Neural cell (in vitro differentiated cells): ENCODE results near the gene ZXDC. TPM values are rescaled to one million over a fixed set of nuclear protein-coding genes. Genes with fewer than 3 reads are reported as not detected.

Source experiments
- H2AFZ ChIP-seq: fragments of 200-600, 300-800 bp; sonication (generic), shearing (Covaris generic); 2 replicates; pipeline ENCODE4 v1.6.0; 2014; ENCODE audit warnings: low read depth, mild to moderate bottlenecking, antibody characterized with exemption, low read length, moderate library complexity
- H3F3A ChIP-seq: fragments of 200-600 bp; shearing (Covaris generic); 2 replicates; pipeline ENCODE4 v1.6.1; 2016; ENCODE audit warnings: mild to moderate bottlenecking, moderate library complexity, mixed read lengths, antibody characterized with exemption, low read length; ENCODE audit not compliant: insufficient read depth, poor library complexity, severe bottlenecking
- H3K27ac ChIP-seq: fragments of 200-600, 300-800 bp; sonication (generic), shearing (Covaris generic); 2 replicates; pipeline ENCODE4 v1.5.1; 2014; ENCODE audit warnings: mild to moderate bottlenecking, low read length, moderate library complexity
- H3K27me3 ChIP-seq: fragments of 300-800, 200-600 bp; sonication (generic), shearing (Covaris generic); 2 replicates; pipeline ENCODE4 v1.6.0; 2014; ENCODE audit warnings: mild to moderate bottlenecking, low read depth, low read length, moderate library complexity; ENCODE audit not compliant: insufficient read depth
- H3K36me3 ChIP-seq: fragments of 300-800, 200-600 bp; sonication (generic), shearing (Covaris generic); 2 replicates; pipeline ENCODE4 v1.5.1; 2014; ENCODE audit warnings: mild to moderate bottlenecking, antibody characterized with exemption, low read length, moderate library complexity; ENCODE audit not compliant: insufficient read depth
- H3K4me2 ChIP-seq: fragments of 300-800, 200-600 bp; sonication (generic), shearing (Covaris generic); 2 replicates; pipeline ENCODE4 v1.6.0; 2014; ENCODE audit warnings: mild to moderate bottlenecking, low read length
- H3K4me3 ChIP-seq: fragments of 300-800, 200-600 bp; sonication (generic), shearing (Covaris generic); 2 replicates; pipeline ENCODE4 v1.5.1; 2014; ENCODE audit warnings: mild to moderate bottlenecking, low read length, moderate library complexity
- H3K79me2 ChIP-seq: fragments of 200-600 bp; shearing (Covaris generic); replicated peaks from 2 replicates; pipeline ENCODE4 v1.6.0; 2014; ENCODE audit warnings: mild to moderate bottlenecking, low read length, moderate library complexity; ENCODE audit not compliant: insufficient read depth
- H3K9ac ChIP-seq: fragments of 300-800, 200-600 bp; sonication (generic), shearing (Covaris generic); 2 replicates; pipeline ENCODE4 v1.6.1; 2016; ENCODE audit warnings: mild to moderate bottlenecking, low read length, mixed read lengths
- H3K9me2 ChIP-seq: fragments of 200-600 bp; shearing (Covaris generic); 2 replicates; pipeline ENCODE4 v1.6.1; 2016; ENCODE audit warnings: mild to moderate bottlenecking, low read length, mixed read lengths; ENCODE audit not compliant: insufficient read depth
- H3K9me3 ChIP-seq: fragments of 200-600, 300-800 bp; sonication (generic), shearing (Covaris generic); 2 replicates; pipeline ENCODE4 v1.6.1; 2016; ENCODE audit warnings: mild to moderate bottlenecking, mixed run types, low read length, moderate library complexity, mixed read lengths
- H4K20me1 ChIP-seq: fragments of 200-600 bp; shearing (Covaris generic); 2 replicates; pipeline ENCODE4 v1.6.1; 2016; ENCODE audit warnings: mild to moderate bottlenecking, mixed run types; ENCODE audit not compliant: insufficient read depth
- EP300 ChIP-seq: fragments of 450-650 bp; conservative IDR thresholded peaks from 2 replicates; pipeline ENCODE4 v1.6.1; 2014; ENCODE audit warnings: antibody characterized with exemption, mild to moderate bottlenecking, moderate library complexity; ENCODE audit not compliant: poor library complexity, severe bottlenecking
- EZH2 ChIP-seq: fragments of 200-600, 300-800 bp; shearing (Covaris generic), sonication (generic); IDR thresholded peaks from 2 replicates; pipeline ENCODE4 v1.6.1; 2014; ENCODE audit warnings: antibody characterized with exemption, low read length, borderline replicate concordance, mild to moderate bottlenecking; ENCODE audit not compliant: insufficient read depth, poor library complexity, severe bottlenecking
- MXI1 ChIP-seq: fragments of 450-650 bp; conservative IDR thresholded peaks from 2 replicates; pipeline ENCODE4 v1.6.1; 2014; ENCODE audit warnings: antibody characterized with exemption, mild to moderate bottlenecking; ENCODE audit not compliant: poor library complexity, severe bottlenecking
- POLR2AphosphoS5 ChIP-seq: IDR thresholded peaks from 2 replicates; pipeline ENCODE4 v1.6.1; 2012
- RAD21 ChIP-seq: fragments of 450-650 bp; conservative IDR thresholded peaks from 2 replicates; pipeline ENCODE4 v1.6.1; 2014; ENCODE audit warnings: antibody characterized with exemption, mild to moderate bottlenecking, moderate library complexity
- SMC3 ChIP-seq: fragments of 450-650 bp; conservative IDR thresholded peaks from 2 replicates; pipeline ENCODE4 v1.6.1; 2014; ENCODE audit warnings: antibody characterized with exemption, mild to moderate bottlenecking, moderate library complexity; ENCODE audit not compliant: poor library complexity
- TAF1 ChIP-seq: IDR thresholded peaks from 2 replicates; pipeline ENCODE4 v1.6.1; 2012; ENCODE audit warnings: low read depth
- polyA plus RNA-seq: library from polyadenylated mRNA; depleted of rRNA; stranded (reverse); fragments of >200 nt; gene quantifications from 2 replicates; pipeline ENCODE4 v1.2.3, GENCODE V29; 2014
- TF ChIP-seq, protein P1 (sequence below): fragments of 450-650 bp; IDR thresholded peaks from 2 replicates; pipeline ENCODE4 v1.5.1; 2014; ENCODE audit warnings: antibody characterized with exemption, mild to moderate bottlenecking, moderate library complexity; ENCODE audit not compliant: poor library complexity, severe bottlenecking
- TF ChIP-seq, protein P2 (sequence below): IDR thresholded peaks from 2 replicates; pipeline ENCODE4 v1.6.1; 2012; ENCODE audit warnings: borderline replicate concordance

Gene ZXDC
- polyA plus RNA-seq, 1 donor from 2014 or later = 22.2 TPM

- Histone ChIP-seq H3F3A (no peaks in the 10 kb centered on the region), H3K79me2 (no peaks in the 10 kb centered on the region), H4K20me1 (no peaks in the 10 kb centered on the region), H3K27ac (no peak overlapping the region), H3K4me2 (no peak overlapping the region), H3K9me2 (no peaks in the 10 kb centered on the region), H3K9me3 (no peaks in the 10 kb centered on the region), H3K9ac (no peak overlapping the region), H3K36me3 (no peaks in the 10 kb centered on the region), H2AFZ (no peak overlapping the region), H3K27me3 (no peaks in the 10 kb centered on the region), H3K4me3 (no peak overlapping the region)
- TF ChIP-seq, protein P1, sequence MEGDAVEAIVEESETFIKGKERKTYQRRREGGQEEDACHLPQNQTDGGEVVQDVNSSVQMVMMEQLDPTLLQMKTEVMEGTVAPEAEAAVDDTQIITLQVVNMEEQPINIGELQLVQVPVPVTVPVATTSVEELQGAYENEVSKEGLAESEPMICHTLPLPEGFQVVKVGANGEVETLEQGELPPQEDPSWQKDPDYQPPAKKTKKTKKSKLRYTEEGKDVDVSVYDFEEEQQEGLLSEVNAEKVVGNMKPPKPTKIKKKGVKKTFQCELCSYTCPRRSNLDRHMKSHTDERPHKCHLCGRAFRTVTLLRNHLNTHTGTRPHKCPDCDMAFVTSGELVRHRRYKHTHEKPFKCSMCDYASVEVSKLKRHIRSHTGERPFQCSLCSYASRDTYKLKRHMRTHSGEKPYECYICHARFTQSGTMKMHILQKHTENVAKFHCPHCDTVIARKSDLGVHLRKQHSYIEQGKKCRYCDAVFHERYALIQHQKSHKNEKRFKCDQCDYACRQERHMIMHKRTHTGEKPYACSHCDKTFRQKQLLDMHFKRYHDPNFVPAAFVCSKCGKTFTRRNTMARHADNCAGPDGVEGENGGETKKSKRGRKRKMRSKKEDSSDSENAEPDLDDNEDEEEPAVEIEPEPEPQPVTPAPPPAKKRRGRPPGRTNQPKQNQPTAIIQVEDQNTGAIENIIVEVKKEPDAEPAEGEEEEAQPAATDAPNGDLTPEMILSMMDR = no peak
- TF ChIP-seq TAF1 = no peak
- TF ChIP-seq SMC3 = no peak
- TF ChIP-seq MXI1 = no peak
- TF ChIP-seq RAD21 = no peak
- no peak for TF ChIP-seq EZH2
- TF ChIP-seq EP300 = no peak
- TF ChIP-seq POLR2AphosphoS5 = no peak
- TF ChIP-seq, protein P2, sequence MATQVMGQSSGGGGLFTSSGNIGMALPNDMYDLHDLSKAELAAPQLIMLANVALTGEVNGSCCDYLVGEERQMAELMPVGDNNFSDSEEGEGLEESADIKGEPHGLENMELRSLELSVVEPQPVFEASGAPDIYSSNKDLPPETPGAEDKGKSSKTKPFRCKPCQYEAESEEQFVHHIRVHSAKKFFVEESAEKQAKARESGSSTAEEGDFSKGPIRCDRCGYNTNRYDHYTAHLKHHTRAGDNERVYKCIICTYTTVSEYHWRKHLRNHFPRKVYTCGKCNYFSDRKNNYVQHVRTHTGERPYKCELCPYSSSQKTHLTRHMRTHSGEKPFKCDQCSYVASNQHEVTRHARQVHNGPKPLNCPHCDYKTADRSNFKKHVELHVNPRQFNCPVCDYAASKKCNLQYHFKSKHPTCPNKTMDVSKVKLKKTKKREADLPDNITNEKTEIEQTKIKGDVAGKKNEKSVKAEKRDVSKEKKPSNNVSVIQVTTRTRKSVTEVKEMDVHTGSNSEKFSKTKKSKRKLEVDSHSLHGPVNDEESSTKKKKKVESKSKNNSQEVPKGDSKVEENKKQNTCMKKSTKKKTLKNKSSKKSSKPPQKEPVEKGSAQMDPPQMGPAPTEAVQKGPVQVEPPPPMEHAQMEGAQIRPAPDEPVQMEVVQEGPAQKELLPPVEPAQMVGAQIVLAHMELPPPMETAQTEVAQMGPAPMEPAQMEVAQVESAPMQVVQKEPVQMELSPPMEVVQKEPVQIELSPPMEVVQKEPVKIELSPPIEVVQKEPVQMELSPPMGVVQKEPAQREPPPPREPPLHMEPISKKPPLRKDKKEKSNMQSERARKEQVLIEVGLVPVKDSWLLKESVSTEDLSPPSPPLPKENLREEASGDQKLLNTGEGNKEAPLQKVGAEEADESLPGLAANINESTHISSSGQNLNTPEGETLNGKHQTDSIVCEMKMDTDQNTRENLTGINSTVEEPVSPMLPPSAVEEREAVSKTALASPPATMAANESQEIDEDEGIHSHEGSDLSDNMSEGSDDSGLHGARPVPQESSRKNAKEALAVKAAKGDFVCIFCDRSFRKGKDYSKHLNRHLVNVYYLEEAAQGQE = no peak
Observed at GRCh38 chr3:126415661-126416591, 59.8 kb downstream of the ZXDC start.

GRCh38 chr3:126414961-126415660, 60.6 kb downstream of the ZXDC start:
- no peak overlapping the region for H3K4me2 ChIP-seq
- no peak for TF ChIP-seq EZH2
- no peak for TF ChIP-seq POLR2AphosphoS5
- TF ChIP-seq, protein P2 = no peak
- TF ChIP-seq, protein P1 = no peak
- no peak for TF ChIP-seq TAF1
- no peak for TF ChIP-seq RAD21
- no peak for TF ChIP-seq SMC3
- TF ChIP-seq MXI1 = no peak
- no peak for TF ChIP-seq EP300
- no peaks in the 10 kb centered on the region for H3K79me2 ChIP-seq
- no peak overlapping the region for H3K9ac ChIP-seq
- H3F3A ChIP-seq = no peaks in the 10 kb centered on the region
- H3K4me3 ChIP-seq = no peak overlapping the region
- H3K9me2 ChIP-seq = no peaks in the 10 kb centered on the region
- no peak overlapping the region for H3K27ac ChIP-seq
- no peaks in the 10 kb centered on the region for H3K27me3 ChIP-seq
- H3K9me3 ChIP-seq = no peaks in the 10 kb centered on the region
- no peaks in the 10 kb centered on the region for H4K20me1 ChIP-seq
- H3K36me3 ChIP-seq = no peaks in the 10 kb centered on the region
- H2AFZ ChIP-seq = no peak overlapping the region
